HepG2 (cell line): ENCODE data around the gene B3GNT8. TPM values are rescaled to one million over a fixed set of nuclear protein-coding genes. Genes with fewer than 3 reads are reported as not detected.

Experiments
- ATAC-seq: fragments of 200-7000 bp; cut with Tn5 transposase; 3 replicates; pipeline ENCODE4 v1.9.1; 2020; ENCODE audit warnings: mild to moderate bottlenecking, moderate library complexity
- BruUV-seq: library from RNA; stranded (reverse); fragments of 400-500 nt; replicated peaks from 2 replicates; lab custom pipeline; 2021; lab: Mats Ljungman, UMichigan
- CTCF ChIA-PET: fragments of 300-600 bp; formaldehyde crosslinking; extraction: SDS; loops from one replicate; lab custom pipeline; 2021; ENCODE audit warnings: low total read pairs, inconsistent platforms, low intra/inter-chr PET ratio; lab: Yijun Ruan, JAX
- POLR2A ChIA-PET: fragments of 350-600 bp; sonication (Branson Sonifier 250); formaldehyde crosslinking; loops from one replicate; lab custom pipeline; 2020; ENCODE audit warnings: antibody characterized with exemption, inconsistent platforms; lab: Yijun Ruan, JAX
- DNase-seq: peaks from one replicate; pipeline ENCODE4 v3.0.0-alpha.2; 2015; ENCODE audit warnings: low spot score
- FAIRE-seq: peaks from 3 replicates; lab custom pipeline; 2011; peaks lifted over from hg19 to GRCh38; lab: Jason Lieb, UNC
- H2AFZ ChIP-seq: one replicate; pipeline ENCODE4 v1.6.1; 2011; ENCODE audit warnings: low read length, inconsistent platforms
- H3K27ac ChIP-seq: fragments of 300-600 bp; 3 replicates; pipeline ENCODE4 v1.8.0; 2011; ENCODE audit warnings: mixed run types, mild to moderate bottlenecking, mixed read lengths, low read length, inconsistent platforms; ENCODE audit not compliant: insufficient read depth; ENCODE audit errors: extremely low read length
- H3K27me3 ChIP-seq, 2 experiments: fragments of 200-600 bp in 1 of 2; 2 replicates in 1 of 2; 3 replicates in 1 of 2; pipeline versions ENCODE4 v1.6.0 to v1.8.0; 2011; ENCODE audit warnings: low read length in 2 of 2, mild to moderate bottlenecking in 2 of 2, moderate library complexity in 2 of 2, inconsistent platforms in 1 of 2; ENCODE audit not compliant: insufficient read depth in 2 of 2, control insufficient read depth in 1 of 2
- H3K36me3 ChIP-seq, 2 experiments: fragments of 200-600 bp in 1 of 2; replicated peaks in 1 of 2; 2 replicates in 1 of 2; 3 replicates in 1 of 2; pipeline versions ENCODE4 v1.5.1 to v1.8.0; 2011; ENCODE audit warnings: low read length in 2 of 2, inconsistent platforms in 1 of 2; ENCODE audit not compliant: insufficient read depth in 2 of 2, control insufficient read depth in 1 of 2
- H3K4me1 ChIP-seq: 2 replicates; pipeline ENCODE4 v1.5.1; 2012; ENCODE audit warnings: low read length, inconsistent platforms; ENCODE audit not compliant: insufficient read depth
- H3K4me2 ChIP-seq: 2 replicates; pipeline ENCODE4 v1.6.0; 2011; ENCODE audit warnings: low read depth, low read length, inconsistent platforms
- H3K4me3 ChIP-seq, 3 experiments: fragments of 200-600 bp in 1 of 3; sonication (generic), shearing (Covaris generic) in 1 of 3; replicated peaks in 1 of 3; 2 replicates each; pipeline ENCODE4 v1.5.1; 2011 to 2016; ENCODE audit warnings: low read length in 3 of 3, inconsistent platforms in 2 of 3, low read depth in 2 of 3, mild to moderate bottlenecking in 2 of 3, control low read depth in 1 of 3, mixed read lengths in 1 of 3; ENCODE audit not compliant: insufficient read depth in 1 of 3
- H3K79me2 ChIP-seq: one replicate; pipeline ENCODE4 v1.6.1; 2011; ENCODE audit warnings: low read length, inconsistent platforms; ENCODE audit not compliant: insufficient read depth
- H3K9ac ChIP-seq: 2 replicates; pipeline ENCODE4 v1.6.0; 2011; ENCODE audit warnings: mild to moderate bottlenecking, low read depth, low read length, inconsistent platforms; ENCODE audit not compliant: insufficient read depth
- H3K9me3 ChIP-seq: 2 replicates; pipeline ENCODE4 v1.5.1; 2012; ENCODE audit warnings: mild to moderate bottlenecking, low read length
- H4K20me1 ChIP-seq: 2 replicates; pipeline ENCODE4 v1.6.0; 2011; ENCODE audit warnings: inconsistent platforms, mild to moderate bottlenecking, low read length, moderate library complexity; ENCODE audit not compliant: insufficient read depth
- ARID3A ChIP-seq: IDR thresholded peaks from 2 replicates; pipeline ENCODE4 v1.6.1; 2012; ENCODE audit warnings: low read depth, low read length, improper control_type of control experiment
- PCBP1 ChIP-seq: fragments of 200-400 bp; formaldehyde crosslinking; IDR thresholded peaks from 2 replicates; pipeline ENCODE4 v1.6.1; 2017; ENCODE audit warnings: mild to moderate bottlenecking, low read depth, low read length, borderline replicate concordance
- PRMT3 ChIP-seq: sonication (generic); formaldehyde crosslinking; IDR thresholded peaks from 2 replicates; pipeline ENCODE4 v1.8.1; 2022; ENCODE audit warnings: low read depth, mild to moderate bottlenecking, moderate library complexity, missing genetic modification reagents, borderline replicate concordance
- ZBTB34 ChIP-seq: sonication (generic); formaldehyde crosslinking; IDR thresholded peaks from 2 replicates; pipeline ENCODE4 v1.8.0; 2022; ENCODE audit warnings: mild to moderate bottlenecking, missing genetic modification reagents
- ZKSCAN8 ChIP-seq: IDR thresholded peaks from 2 replicates; pipeline ENCODE4 v1.6.1; 2016; ENCODE audit warnings: borderline replicate concordance, missing genetic modification reagents, missing compliant biosample characterization
- ZNF446 ChIP-seq: sonication (generic); formaldehyde crosslinking; IDR thresholded peaks from 2 replicates; pipeline ENCODE4 v1.5.0; 2020; ENCODE audit warnings: mild to moderate bottlenecking, missing genetic modification reagents
- ZNF614 ChIP-seq: IDR thresholded peaks from 2 replicates; pipeline ENCODE4 v1.6.1; 2018; ENCODE audit warnings: missing biosample characterization, missing genetic modification reagents, inconsistent platforms, borderline replicate concordance
- ZNF746 ChIP-seq: sonication (generic); formaldehyde crosslinking; IDR thresholded peaks from 2 replicates; pipeline ENCODE4 v1.8.0; 2022; ENCODE audit warnings: mild to moderate bottlenecking, missing genetic modification reagents
- WGBS: methylation state at CpG from one replicate; pipeline ENCODE4 v1.1.6; 2017; ENCODE audit warnings: low lambda C conversion rate; 5-methylcytosine and 5-hydroxymethylcytosine counted together
- in situ Hi-C: cut with HindIII; loops from 2 replicates; pipeline ENCODE4 v1.10.0; 2017; ENCODE audit warnings: low pct_unique_long_range_greater_than_20kb; ENCODE audit not compliant: extremely low pct_ligation_motif_present
- intact Hi-C: fragments of 100-400 bp; cut with micrococcal nuclease; formaldehyde crosslinking; loops from one replicate; pipeline ENCODE4 v1.10.0; 2022; ENCODE audit not compliant: unreplicated experiment
- polyA plus RNA-seq, 8 experiments: library from polyadenylated mRNA; depleted of rRNA in 3 of 8; stranded (reverse) in 7 of 8; unstranded in 1 of 8; fragments of >200 nt; fragmentation: Illumina TruSeq in 4 of 8; extraction: Trizol in 4 of 8; gene quantifications; 2 replicates each; pipeline versions ENCODE4 v1.2.1 to v1.2.3, GENCODE V29; 2011 to 2016; ENCODE audit warnings: low read depth in 4 of 8, missing spikeins in 1 of 8, mixed read lengths in 1 of 8; ENCODE audit not compliant: insufficient read depth in 1 of 8
- total RNA-seq, 5 experiments: library from RNA; depleted of rRNA; stranded (reverse); fragments of >200 nt; fragmentation: Illumina TruSeq; extraction: Trizol; gene quantifications; 2 replicates each; pipeline ENCODE4 v1.2.3, GENCODE V29; 2016; ENCODE audit warnings: low read depth in 1 of 5

B3GNT8 gene
- total and polyA plus RNA-seq, 2 of the 13 experiments (the other 11 are each of a cell fraction or from before 2014, with no cell fraction given): 0.26 to 1.9 TPM

- H3K4me1 ChIP-seq: peaks cover 41% of the 10 kb centered on the region
- TF ChIP-seq ZNF446 (CRISPR knock-in tag): no peak
- TF ChIP-seq ZKSCAN8 (CRISPR knock-in tag): no peak
- no peak for TF ChIP-seq PCBP1
- no peak for TF ChIP-seq ZNF746 (CRISPR knock-in tag)
- TF ChIP-seq ZNF614 (CRISPR knock-in tag): no peak
- TF ChIP-seq ARID3A: no peak
- TF ChIP-seq ZBTB34 (CRISPR knock-in tag): no peak
- TF ChIP-seq PRMT3 (CRISPR knock-in tag): no peak
- no peak overlapping the region for H3K4me3 ChIP-seq
- DNase-seq: no peak
- no peak for ATAC-seq
- 98% methylated on average over 6 of the region's 6 CpGs for WGBS
- no peak overlapping the region for H2AFZ ChIP-seq
- no peaks in the 10 kb centered on the region for H3K79me2 ChIP-seq
- no peaks in the 10 kb centered on the region for H3K27me3 ChIP-seq
- no peak overlapping the region for H3K4me2 ChIP-seq
- no peaks in the 10 kb centered on the region for H4K20me1 ChIP-seq
- H3K9ac ChIP-seq: no peak overlapping the region
- ChIA-PET CTCF (interaction anchor here (1.4 kb wide), 1 partner anchor 109 kb away, joined by 4 read pairs; no protein-coding TSS in a partner anchor), POLR2A (interaction anchor here (0.7 to 1.9 kb wide), 3 partner anchors 9 to 66 kb away, joined by 4 to 9 read pairs (median 6); partner anchors contain the start of gene DMAC2)
- H3K27ac ChIP-seq: no peak overlapping the region
- in situ Hi-C loops (no loop called here), intact Hi-C loops (no loop called here)
- no peak for FAIRE-seq
- no TSS peak for BruUV-seq
- H3K9me3 ChIP-seq: no peaks in the 10 kb centered on the region
- peaks cover 8 to 19% of the 10 kb centered on the region in 2 experiments; a peak in 4 of 5 replicates for H3K36me3 ChIP-seq
These were observed 3.7 kb upstream of the B3GNT8 start for GRCh38 chr19:41430922-41431321.
